ENCODE measurements around the gene YY1. TPM values are rescaled to one million over a fixed set of nuclear protein-coding genes. Genes with fewer than 3 reads are reported as not detected.
A peak's percentile ranks its signal among the peaks of the same experiment; 100 is the strongest.

YY1 gene
- total RNA-seq, 6 donors from 2014 or later = 35.6 to 70.4 (median 52.4) TPM

GRCh38 chr14:100267990-100268389 lies 29.0 kb downstream of the YY1 start:
- no peak overlapping the region for H3K27ac ChIP-seq
- H3K9me3 ChIP-seq = no peaks in the 10 kb centered on the region
- no peak for TF ChIP-seq POLR2AphosphoS5 (IDR thresholded peaks at IDR 0.05)
- no peak for ATAC-seq (ENCODE audit: low FRiP score in 2 of 2)
- 93 to 95% methylated on average over 7 of the region's 7 CpGs for WGBS, 2 donors
- H3K27me3 ChIP-seq = no peaks in the 10 kb centered on the region
- DNase-seq = no peak
- H3K4me1 ChIP-seq = peaks cover under 1 to 19% (median 9%) of the 10 kb centered on the region in 4 donors
- H3K4me3 ChIP-seq = no peak overlapping the region
- peaks cover 0 to 25% (median 6%) of the 10 kb centered on the region in 4 donors for H3K36me3 ChIP-seq

GRCh38 chr14:100268591-100269207 lies 29.8 kb downstream of the YY1 start:
- no peak overlapping the region for H3K4me3 ChIP-seq
- DNase-seq (no peak), ATAC-seq (ENCODE audit: low FRiP score in 2 of 2) (no peak)
- H3K27me3 ChIP-seq = no peaks in the 10 kb centered on the region
- 68 to 73% methylated on average over 7 of the region's 7 CpGs for WGBS, 2 donors
- H3K9me3 ChIP-seq = no peaks in the 10 kb centered on the region
- peaks cover 0 to 18% (median 8%) of the 10 kb centered on the region in 4 donors for H3K4me1 ChIP-seq
- TF ChIP-seq CTCF (IDR thresholded peaks at IDR 0.05) (no peak), EP300 (IDR thresholded peaks at IDR 0.05) (no peak), POLR2A (IDR thresholded peaks at IDR 0.05) (no peak), POLR2AphosphoS5 (IDR thresholded peaks at IDR 0.05) (no peak)
- peaks cover 0 to 18% (median 2%) of the 10 kb centered on the region in 4 donors for H3K36me3 ChIP-seq
- H3K27ac ChIP-seq = no peak overlapping the region

- Histone ChIP-seq H3K27me3 (no peaks in the 10 kb centered on the region), H3K4me1 (peaks cover 8 to 28% (median 15%) of the 10 kb centered on the region in 4 donors), H3K36me3 (peaks cover 0 to 9% (median under 1%) of the 10 kb centered on the region in 4 donors), H3K9me3 (no peaks in the 10 kb centered on the region), H3K27ac (peak overlapping the region in 1 of 4 donors; percentile 46), H3K4me3 (no peak overlapping the region)
- DNase-seq = peak in 1 of 2 donors; percentile 50
- no peak for TF ChIP-seq POLR2AphosphoS5 (IDR thresholded peaks at IDR 0.05)
- no peak for TF ChIP-seq POLR2A (IDR thresholded peaks at IDR 0.05)
- TF ChIP-seq EP300 (IDR thresholded peaks at IDR 0.05) = peak in 1 of 4 donors; percentile 20
- peak in 5 of 6 experiments; percentile 12 to 54 (median 46) for TF ChIP-seq CTCF (IDR thresholded peaks at IDR 0.05)
- peak; percentile 58 to 65 for ATAC-seq (ENCODE audit: low FRiP score in 2 of 2)
- WGBS, 2 donors = 69% methylated on average over 10 of the region's 10 CpGs
Observed at GRCh38 chr14:100271247-100271939, 32.4 kb downstream of the YY1 start.

- ATAC-seq (ENCODE audit: low FRiP score in 2 of 2) = no peak
- WGBS, 2 donors = 97 to 98% methylated on average over 4 of the region's 4 CpGs
- no peak for DNase-seq
- Histone ChIP-seq H3K27me3 (no peaks in the 10 kb centered on the region), H3K4me3 (no peak overlapping the region), H3K36me3 (peaks cover 0 to 19% (median 4%) of the 10 kb centered on the region in 4 donors), H3K9me3 (no peaks in the 10 kb centered on the region), H3K27ac (no peak overlapping the region), H3K4me1 (peaks cover 18 to 47% (median 27%) of the 10 kb centered on the region in 4 donors)
- no peak for TF ChIP-seq EP300 (IDR thresholded peaks at IDR 0.05)
- TF ChIP-seq POLR2A (IDR thresholded peaks at IDR 0.05) = no peak
- no peak for TF ChIP-seq POLR2AphosphoS5 (IDR thresholded peaks at IDR 0.05)
- no peak for TF ChIP-seq CTCF (IDR thresholded peaks at IDR 0.05)
Observed at GRCh38 chr14:100274250-100274649, 35.3 kb downstream of the YY1 start.

GRCh38 chr14:100275214-100275613 lies 36.3 kb downstream of the YY1 start:
- peak overlapping the region in 2 of 4 donors; percentile 18 to 31 for H3K27ac ChIP-seq
- 33 to 44% methylated on average over 7 of the region's 7 CpGs for WGBS, 2 donors
- no peaks in the 10 kb centered on the region for H3K9me3 ChIP-seq
- TF ChIP-seq POLR2AphosphoS5 (IDR thresholded peaks at IDR 0.05) = no peak
- TF ChIP-seq CTCF (IDR thresholded peaks at IDR 0.05) = no peak
- TF ChIP-seq POLR2A (IDR thresholded peaks at IDR 0.05) = no peak
- no peak for TF ChIP-seq EP300 (IDR thresholded peaks at IDR 0.05)
- H3K36me3 ChIP-seq = peaks cover 0 to 19% (median 4%) of the 10 kb centered on the region in 4 donors
- H3K27me3 ChIP-seq = no peaks in the 10 kb centered on the region
- DNase-seq (no peak), ATAC-seq (ENCODE audit: low FRiP score in 2 of 2) (no peak)
- H3K4me1 ChIP-seq = peaks cover 26 to 56% (median 34%) of the 10 kb centered on the region in 4 donors
- H3K4me3 ChIP-seq = no peak overlapping the region

All from upper lobe of left lung (tissue), 6 donors.